Measurements from ENCODE around the gene SH3TC1.

The SH3TC1 gene

DNA sequence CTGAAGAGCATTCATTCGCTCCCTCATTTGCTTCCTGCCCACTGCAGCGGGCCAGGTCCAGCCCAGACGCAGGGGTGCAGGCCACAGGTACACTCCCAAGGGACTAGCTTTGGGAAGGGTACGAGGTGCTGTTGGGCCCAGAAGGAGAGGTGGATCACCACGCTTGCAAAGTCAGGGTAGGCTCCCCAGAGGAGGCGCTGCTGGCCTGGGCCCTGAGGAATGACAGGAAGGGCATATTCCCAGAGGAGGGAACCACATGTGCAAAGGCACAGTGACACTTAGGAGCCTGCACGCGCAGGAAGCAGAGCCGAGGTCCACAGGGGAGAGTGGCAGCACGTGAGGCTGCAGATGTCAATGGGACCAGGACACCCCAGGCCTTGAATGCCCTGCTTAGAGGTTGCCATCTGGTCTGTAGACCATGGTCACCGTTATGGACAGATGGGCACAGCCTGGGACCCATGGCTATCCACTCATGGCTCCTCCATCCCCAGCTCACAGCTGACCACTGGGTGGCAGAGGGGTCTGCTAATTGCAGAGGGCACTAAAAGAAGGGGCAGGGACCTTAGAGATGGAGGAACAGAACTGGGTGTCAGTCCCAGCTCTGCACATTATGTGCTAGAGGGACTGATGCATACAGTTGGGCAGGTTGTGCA lies 78.4 kb downstream of the SH3TC1 start:
- no peak for DNase-seq (ENCODE audit: low spot score)

DNA sequence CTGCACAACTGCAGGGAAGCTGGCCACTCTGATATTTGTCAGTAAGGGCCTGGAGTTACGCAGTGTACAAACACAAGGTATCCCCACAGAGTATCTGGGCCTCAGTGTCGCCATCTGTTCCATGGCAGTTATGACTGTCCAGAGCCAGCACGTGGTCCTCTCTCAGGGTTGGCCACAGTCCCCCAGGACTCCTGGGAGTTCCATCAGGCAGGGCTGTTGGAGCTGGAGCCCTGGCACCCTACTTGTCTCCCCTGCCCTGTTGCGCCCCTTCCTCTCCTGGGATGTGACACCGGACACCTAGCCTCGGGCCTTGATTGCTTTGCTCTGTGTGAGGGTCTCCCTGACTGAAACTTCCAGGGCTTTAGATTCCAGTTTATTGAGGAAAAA lies 78.9 kb downstream of the SH3TC1 start:
- no peak for DNase-seq (ENCODE audit: low spot score)

DNA sequence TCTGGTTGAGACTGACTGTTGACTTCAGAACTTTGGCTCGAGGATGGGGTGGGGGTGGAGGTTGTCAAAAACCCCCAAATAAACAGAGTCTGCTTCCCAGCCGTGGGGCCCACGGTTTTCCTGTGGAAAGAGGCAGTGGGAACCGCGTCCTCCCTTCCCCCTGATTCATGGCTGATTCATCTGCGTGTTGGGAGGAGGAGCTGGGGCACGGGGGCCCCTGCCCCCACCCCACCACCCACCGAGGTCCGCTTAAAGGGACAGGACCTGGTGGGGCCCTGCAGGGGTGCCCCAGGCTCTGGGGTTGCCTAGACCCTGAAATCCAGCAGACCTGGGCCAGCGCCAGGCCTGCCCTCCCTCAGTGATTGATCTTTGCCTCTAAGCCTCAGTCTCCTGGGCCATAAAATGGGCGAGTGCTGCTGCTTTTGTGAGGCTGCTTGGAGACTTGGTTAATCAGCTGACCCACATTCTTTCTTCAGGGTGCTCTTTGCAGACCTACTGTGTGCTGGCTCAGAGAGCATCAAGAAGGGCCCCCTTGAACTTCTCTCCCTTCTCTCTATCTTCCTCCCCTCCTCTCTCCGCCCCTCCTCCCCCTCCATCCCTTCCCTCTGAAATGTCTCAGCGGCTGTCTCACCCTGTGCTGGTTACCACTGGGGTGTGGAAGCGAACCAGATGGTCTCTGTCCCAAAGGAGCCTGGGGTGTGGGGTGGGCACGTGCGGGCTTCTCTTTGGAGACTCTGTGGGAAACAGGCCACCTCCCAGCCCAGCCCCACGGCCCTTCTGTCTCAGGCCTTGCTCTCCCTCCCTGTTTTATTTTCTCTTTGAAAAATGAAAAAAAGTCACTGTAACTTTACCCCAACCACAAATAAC lies 79.6 kb downstream of the SH3TC1 start:
- DNase-seq (ENCODE audit: low spot score): no peak

DNA sequence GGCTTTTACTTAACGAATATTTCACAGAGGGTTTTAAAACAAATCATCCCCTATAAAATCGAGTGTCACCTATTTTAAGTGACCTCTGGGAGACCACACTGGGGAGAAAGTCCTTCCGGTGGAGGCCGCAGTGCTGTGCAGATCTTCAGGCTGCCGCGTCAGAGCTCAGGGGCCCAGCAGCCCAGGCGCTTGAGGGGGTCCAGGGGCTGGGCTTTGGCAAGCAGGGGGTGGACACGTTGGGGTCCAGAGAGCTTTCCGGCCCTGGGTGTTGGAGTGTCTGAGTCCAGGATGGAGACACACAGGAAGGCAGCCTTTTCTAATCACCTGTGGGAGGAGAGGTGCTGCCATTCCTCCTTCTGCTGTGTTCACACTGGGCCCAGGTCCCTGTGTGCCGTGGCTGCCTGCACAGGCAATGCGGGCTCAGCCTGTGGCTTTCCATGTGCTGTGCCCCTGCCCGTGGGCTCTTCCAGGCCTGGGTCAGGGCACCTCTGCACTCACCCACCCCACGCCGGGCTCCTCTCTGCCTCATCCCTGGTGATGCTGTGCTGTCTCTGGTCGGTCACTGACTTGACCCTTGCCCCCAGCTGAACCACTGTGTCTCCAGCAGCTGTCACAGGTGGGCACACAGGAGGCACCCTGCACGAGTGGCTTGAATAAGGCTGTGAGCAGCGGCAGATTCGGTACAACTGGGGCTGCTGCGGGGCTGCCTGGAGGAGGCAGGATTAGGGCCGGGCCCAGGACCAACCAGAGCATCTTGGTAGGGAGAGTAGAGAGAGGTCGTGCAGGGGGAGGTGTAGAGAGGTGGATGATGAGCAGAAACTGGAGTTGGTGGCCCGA lies 80.4 kb downstream of the SH3TC1 start:
- DNase-seq (ENCODE audit: low spot score): no peak

DNA sequence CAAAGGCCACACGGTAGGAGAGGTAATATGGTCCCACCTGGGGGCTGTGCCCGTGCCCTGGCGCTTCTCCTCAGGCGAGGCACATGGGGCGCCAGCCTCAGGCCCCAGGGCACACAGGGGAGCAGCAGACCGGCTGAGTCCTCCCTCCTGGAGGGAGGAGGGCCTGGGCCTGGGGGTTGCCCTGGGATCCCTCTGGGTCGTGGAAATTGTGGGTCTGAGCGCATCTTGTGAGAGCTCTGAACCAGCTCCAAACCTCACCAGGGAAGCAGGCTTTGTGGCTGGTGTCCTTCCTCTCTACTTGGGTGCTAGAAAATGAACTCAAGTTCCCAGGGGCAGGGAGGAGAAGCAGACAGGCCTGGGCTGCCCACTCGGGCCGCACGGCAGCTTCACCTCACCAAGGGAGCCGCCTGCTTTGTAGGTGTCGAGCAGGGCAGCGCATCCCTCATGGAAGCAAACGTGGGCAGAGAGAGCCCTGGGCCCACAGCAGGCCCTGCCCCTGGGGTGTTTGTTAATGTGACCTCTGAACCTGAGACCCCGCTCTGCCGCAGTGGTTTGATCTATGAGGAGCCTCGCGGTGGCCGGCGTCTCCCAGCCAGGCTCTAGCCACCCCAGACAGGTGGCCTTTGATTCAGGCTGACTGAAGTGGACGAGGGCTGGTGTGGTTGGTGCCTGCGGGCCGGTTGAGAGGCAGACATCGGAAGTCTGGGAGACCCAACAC lies 81.2 kb downstream of the SH3TC1 start:
- DNase-seq (ENCODE audit: low spot score): no peak

DNA sequence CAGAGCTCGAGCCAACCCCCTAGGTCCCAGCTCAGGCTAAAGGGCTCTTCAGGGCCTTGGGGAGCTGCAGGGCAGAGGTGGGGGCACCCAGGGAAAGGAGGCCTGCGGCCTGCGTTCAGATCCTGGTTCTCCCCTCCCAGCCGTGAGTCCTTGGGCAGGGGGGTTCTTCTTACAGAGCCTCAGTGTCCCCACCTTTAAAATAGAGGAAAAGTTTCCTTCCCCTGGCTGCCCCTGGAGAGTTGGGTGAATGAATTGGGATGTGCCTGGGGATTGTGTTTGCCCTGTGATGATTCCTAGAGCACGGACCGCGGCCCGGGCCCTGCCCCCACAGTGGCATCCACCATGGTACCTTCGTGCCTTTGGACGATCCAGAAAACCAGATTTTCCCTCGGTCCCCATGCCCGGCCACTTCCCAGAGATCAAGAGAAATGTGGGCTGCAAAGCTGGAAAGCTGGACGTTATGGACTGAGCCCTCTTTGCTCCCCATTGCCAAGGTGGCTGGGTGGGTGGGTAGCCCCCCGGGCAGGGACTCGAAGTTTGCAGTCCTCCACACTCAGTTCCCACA lies 81.9 kb downstream of the SH3TC1 start:
- no peak for DNase-seq (ENCODE audit: low spot score)

DNA sequence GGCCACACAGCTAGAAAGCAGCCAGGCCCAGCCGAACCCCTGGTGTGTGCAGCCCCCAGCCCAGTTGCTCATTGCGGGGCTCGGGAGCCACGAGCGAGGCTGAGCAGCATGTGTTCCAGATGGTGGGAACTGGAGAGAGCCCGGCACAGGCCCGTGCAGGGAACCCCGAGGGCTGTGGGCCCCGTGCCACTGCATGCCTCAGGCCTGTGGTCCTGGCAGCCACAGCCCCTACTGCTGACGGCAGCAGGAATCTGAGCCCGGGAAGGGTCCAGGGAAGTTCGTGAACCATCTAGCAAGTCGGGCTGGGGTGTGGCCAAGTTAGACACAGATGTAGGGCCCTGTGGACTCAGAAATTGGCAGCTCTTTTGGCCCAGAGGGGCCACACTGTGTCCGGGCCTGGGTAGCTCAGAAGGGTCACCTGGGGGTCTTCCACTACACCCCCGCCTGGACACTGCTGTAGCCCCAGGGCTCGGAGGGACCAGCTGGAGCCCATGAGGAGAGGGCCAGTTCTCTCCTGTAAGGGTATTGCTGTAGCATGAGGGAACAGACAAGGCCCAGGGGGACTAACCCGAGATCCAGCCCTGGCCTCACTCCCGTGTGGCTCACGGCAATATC lies 82.5 kb downstream of the SH3TC1 start:
- DNase-seq (ENCODE audit: low spot score): no peak

DNA sequence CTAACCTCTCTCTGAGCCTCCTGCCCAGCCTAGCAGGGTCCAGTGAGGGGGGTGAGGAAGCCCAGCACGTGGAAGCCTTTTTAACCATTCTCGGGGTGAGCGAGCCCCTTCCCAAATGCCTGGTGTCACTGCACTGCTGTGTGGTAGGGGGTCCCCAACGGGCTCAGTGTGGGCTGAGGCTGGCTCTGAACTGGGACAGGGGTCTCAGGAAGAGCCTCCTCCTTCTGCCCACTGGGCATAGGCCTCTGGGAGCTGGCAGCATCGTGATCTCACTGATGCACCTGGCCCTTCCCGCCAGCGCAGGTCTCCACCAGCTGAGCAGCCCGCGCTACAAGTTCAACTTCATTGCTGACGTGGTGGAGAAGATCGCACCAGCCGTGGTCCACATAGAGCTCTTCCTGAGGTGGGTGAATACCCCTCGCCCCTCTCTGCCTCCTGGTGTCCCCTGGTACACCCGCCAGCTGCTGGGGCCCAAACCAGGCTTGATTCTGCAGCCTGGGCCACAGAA lies 83.1 kb downstream of the SH3TC1 start:
- no peak for DNase-seq (ENCODE audit: low spot score)

DNA sequence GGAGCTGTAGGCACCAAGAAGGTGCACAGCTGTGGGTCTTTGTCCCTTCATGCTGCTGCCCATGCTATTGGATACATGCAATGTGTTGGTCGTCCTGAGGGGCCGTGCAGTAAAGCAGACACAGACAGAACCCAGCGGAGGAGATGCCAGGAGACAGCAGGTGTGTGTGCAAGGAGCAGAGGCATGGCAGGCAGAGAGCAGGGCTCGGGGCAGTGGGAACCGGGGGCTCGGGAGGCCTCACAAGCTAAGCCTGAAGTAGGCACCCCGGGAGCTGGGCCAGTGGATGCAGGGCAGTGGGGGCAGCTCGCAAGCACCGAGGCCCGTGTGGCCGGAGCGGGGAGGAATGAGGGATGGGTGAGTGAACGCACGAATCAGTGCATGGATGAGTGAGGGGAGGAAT lies 83.7 kb downstream of the SH3TC1 start:
- DNase-seq (ENCODE audit: low spot score): no peak

DNA sequence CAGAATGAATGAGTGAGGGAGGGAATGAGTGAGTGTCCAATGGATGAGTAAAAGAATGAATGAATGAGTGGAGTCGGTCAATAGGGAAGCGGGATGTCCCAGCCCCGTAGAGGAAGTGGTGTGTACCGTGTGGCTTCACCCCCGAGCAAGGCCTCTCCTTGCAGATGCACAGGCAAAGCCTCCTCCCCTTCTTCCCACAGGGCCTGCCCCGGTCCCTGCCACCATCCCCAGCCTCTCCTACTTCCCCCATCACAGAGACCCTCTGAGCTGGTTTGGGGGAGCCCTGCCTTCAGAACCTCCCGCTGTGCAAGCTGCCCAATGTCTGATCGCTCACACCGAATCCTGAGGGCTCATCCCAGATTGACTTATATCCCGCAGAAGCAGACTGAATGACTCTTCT lies 84.1 kb downstream of the SH3TC1 start:
- DNase-seq (ENCODE audit: low spot score): no peak

DNA sequence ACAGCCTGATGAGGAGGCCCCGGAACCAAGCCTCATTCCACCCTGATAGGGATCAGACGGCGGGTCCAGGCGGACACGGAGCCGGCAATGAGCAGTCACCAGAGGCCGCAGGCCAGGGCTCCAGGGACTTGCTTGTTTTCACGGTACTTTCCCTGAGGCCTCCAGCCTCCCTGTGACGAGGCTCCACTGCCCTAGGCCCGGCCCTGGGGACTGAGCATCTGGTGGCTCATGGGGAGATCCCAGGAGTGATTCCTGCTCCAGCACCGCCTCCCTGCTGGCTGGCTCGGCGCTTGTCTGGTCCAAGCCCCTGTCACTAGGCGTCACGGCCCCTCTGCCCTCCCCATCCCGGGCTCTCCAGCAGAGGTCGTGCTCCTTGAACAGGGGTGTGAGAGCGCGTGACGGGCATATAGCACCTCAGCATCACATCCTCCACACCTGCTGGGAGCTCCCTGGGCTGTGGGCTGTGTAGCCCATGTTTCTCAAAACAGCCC lies 84.6 kb downstream of the SH3TC1 start:
- no peak for DNase-seq (ENCODE audit: low spot score)

DNA sequence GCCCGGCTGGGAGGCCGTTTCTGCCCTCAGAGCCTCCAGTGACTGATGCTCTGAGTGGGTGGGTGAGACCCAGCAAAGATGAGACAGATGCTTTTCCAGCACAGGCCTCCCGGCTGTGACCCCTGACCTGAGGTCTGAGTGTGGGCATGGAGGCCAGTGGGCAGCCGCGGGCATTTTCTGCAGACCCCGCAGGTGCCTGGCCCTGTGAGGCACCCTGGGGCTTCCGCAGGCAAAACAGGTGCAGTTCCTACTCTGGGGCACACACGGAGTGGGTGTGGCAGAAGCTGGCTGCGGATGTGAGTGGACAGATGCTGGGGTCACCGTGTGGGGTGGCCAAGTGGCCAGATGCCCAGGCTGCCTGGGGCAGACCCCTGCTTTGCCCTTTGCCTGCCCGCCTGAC lies 85.3 kb downstream of the SH3TC1 start:
- no peak for DNase-seq (ENCODE audit: low spot score)

DNA sequence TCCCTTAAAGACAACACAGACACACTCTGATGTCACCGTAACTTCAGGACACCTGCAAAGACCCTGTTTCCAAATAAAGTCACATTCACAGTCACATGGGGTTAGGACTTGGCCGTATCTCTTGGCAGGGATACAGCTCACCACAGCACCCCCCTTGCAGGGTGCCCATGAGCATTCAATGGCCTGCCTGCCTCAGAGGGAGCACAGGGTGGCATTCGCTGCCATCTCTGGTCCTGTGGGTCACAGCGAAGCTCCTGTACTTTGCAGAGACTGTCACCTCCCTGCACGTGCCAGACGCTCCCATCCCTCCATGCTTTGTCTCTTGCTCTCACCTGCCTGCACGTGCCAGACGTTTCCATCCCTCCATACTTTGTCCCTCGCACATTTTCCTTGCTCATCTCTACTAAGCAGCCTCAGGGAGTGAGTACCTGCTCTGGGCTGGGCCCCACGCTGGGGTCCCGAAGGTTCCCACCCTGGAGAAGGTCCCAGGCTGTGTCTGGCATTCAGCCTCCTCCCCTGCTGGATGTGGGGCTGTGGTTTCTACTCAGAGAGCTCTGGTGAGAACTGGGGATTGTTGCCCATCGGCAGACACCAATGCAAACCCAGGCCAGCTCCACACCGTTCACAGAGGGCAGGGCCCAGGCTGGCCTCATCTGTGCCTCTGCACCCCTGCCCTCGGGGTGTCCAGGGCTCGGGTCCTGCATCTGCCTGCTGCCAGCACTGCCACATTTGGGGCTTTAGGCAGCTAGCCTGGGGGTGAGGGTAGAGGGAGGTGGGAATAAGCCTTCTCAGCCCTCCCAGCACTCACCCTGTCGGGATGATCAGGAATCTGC lies 86.3 kb downstream of the SH3TC1 start:
- no peak for DNase-seq (ENCODE audit: low spot score)

DNA sequence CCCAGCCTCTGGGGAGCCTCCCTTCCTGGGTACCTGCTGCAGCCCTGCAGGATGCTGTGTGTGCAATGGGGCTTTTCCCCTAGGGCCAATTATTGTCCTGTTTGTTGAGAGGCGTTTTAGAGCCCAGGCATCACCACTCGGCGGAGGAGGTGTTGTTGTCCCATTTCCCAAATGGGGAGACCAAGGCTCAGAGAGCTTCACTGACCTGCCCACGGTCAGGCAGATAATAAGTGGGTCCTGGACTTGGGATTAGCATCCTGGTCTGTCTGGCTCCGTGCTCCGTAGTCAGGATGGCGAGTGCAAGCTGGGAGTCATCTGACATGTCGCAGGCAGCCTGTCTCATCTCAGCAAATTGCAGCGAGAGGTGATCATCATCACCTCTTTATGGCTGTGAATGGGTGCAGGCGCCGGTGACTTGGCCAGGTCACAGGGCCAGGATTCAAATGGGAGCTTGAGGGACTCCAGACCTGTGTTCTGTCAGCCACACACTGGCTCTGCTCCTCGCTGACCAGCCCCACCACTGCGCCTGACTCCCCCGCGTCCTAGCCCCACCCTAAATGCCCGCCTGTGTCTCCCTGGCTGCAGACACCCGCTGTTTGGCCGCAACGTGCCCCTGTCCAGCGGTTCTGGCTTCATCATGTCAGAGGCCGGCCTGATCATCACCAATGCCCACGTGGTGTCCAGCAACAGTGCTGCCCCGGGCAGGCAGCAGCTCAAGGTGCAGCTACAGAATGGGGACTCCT lies 87.1 kb downstream of the SH3TC1 start:
- no peak for DNase-seq (ENCODE audit: low spot score)

DNA sequence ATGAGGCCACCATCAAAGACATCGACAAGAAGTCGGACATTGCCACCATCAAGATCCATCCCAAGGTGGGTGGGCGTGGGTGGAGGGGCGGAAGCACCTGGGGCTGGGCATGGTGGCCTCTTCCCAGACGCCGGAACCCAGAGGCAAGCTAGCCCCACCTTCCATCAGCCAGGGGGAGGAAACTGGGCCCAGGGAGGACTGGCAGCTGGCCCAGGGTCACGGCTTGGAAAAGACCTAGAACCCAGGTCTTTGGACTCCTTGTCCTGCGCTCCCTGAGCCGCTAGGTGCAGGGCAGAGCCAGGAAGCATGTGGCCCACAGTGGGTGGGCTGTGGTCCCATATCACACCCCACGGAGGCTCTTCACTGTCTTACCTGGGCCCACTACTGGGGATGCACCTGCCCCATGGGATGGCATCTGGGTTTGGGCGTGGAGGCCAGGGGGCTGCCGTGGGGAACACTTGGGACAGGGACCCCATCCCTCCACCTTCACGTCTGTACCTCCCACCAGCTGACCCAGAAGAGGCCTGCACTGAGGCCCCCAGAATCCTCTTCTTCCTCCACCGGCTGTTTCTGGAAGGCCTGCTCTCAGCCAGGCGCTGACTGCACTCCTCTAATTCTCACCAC lies 87.7 kb downstream of the SH3TC1 start:
- DNase-seq (ENCODE audit: low spot score): no peak

DNA sequence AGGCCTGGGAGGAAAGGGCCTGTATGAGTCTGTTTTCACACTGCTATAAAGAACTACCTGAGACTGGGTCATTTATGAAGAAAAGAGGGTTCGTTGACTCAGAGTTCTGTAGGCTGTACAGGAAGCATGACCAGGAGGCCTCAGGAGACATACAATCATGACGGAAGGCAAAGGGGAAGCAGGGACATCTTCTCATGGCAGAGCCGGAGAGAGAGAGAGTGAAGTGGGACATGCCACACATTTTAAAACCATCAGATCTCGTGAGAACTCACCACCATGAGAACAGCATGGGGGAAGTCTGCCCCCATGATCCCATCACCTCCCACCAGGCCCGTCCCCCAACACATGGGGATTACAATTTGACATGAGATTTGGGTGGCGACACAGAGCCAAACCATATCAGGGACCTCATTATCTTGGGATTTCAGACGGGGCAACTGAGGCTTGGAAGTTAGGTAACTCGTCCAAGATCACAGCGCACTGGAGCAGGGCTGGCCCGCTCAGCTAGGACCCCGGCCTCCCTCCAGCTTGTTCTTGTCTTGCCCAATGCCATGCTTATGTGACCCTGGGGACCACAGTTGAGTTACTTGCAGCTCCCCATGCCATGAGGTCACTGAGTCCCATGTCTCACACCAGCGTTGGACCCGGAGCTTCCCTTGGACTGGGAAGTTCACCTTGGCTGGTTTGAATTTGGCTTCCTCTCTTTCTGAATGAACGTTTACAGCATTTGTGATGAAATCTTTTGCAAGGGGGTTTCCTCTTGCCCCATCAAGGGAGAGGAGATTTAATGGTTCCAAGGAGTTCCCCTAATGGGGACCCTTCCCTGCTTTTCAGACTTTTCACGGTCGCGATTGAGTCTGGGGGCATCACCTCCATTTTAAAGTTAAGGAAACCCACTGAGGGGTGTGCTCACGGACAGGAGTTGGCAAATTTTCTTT lies 88.5 kb downstream of the SH3TC1 start:
- no peak for DNase-seq (ENCODE audit: low spot score)

DNA sequence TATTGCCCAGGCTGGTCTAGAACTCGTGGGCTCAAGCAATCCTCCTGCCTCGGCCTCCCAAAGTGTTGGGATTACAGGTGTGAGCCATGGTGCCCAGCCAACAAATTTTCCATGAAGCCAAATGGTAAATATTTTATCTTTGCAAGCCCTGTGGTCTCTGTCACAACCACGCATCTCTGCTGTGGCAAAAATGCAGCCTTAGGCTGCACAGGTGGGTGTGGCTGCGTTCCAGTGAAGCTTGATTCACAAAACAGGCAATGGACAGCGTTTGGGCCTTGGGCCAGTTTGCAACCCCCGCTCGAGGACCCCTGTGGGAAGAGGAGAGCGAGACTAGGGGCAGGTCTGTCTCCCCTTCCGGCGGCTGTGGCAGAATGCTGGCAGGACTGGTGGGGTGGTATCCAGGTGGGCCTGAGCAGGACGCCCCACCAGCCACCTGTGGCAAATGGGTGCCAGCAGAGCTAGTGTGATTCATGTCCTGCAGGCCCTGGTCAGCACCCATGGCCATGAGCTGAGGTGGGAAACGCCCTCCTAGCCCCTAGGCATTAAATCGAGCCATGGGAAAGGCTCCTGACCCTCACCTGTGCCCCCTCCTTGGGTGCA lies 90.2 kb downstream of the SH3TC1 start:
- DNase-seq (ENCODE audit: low spot score): no peak
